HUES6 (cell line): ENCODE measurements around the gene LY86.

ENCODE experiments used
- H3K27ac ChIP-seq: 2 replicates; pipeline ENCODE4 v1.7.0; 2013; ENCODE audit warnings: low read depth, mild to moderate bottlenecking, low read length, inconsistent platforms
- H3K27me3 ChIP-seq: 2 replicates; pipeline ENCODE4 v1.6.1; 2013; ENCODE audit warnings: low read length; ENCODE audit not compliant: control insufficient read depth, insufficient read depth
- H3K36me3 ChIP-seq: 2 replicates; pipeline ENCODE4 v1.6.1; 2013; ENCODE audit warnings: low read length; ENCODE audit not compliant: control insufficient read depth, insufficient read depth
- H3K4me1 ChIP-seq: 2 replicates; pipeline ENCODE4 v1.6.1; 2013; ENCODE audit warnings: low read length; ENCODE audit not compliant: control insufficient read depth, insufficient read depth
- H3K4me3 ChIP-seq: 2 replicates; pipeline ENCODE4 v1.5.1; 2013; ENCODE audit warnings: low read depth, low read length
- H3K9ac ChIP-seq: one replicate; pipeline ENCODE4 v1.6.1; 2013; ENCODE audit warnings: mild to moderate bottlenecking, low read length
- H3K9me3 ChIP-seq: 2 replicates; pipeline ENCODE4 v1.6.1; 2013; ENCODE audit warnings: low read depth, low read length; ENCODE audit not compliant: control insufficient read depth, insufficient read depth

LY86 gene

DNA sequence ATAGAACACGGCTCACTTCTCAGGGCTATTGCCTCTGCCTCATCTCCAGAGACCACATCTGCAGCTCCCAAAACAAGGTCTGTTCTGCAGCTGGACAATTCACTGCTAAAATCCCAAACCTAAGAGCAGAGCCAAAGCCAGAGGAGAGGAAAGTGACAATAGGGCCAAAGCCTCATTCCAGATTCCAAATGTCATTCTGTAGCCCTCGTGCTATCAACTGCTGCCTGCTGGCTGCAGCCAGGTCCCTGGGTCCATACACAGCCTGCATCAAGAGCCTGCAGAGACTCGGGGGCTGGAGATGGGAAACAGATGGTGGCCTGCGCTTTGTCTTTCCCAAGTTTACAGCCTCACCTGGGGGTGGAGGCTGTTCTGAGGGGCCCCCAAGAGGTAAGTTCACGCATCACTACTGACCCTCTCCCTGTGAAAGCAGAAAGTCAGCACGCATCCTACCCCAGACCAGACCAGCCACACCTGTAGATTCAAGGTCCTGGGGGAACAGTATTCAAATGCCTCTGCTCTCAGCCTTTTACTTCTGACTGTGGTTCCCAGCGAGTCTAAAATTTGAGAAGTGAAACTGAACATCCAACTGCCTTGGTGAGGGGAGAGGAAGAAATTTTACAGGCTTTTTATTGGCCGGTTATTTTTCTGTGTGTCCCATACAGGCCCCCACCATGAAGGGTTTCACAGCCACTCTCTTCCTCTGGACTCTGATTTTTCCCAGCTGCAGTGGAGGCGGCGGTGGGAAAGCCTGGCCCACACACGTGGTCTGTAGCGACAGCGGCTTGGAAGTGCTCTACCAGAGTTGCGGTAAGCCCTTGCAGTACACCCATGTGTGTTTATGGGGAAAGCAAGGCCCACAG, at the start of gene LY86:
Gene LY86, plus strand, starts transcription at position 657 of the 860 bp plus-strand sequence. Its CDS starts 15 bp downstream, at position 672.
- no peaks in the 10 kb centered on the region for H3K4me1 ChIP-seq
- no peak within 1 kb of the TSS for H3K9ac ChIP-seq
- no peaks in the 10 kb centered on the region for H3K27me3 ChIP-seq
- H3K36me3 ChIP-seq: no peaks in the 10 kb centered on the region
- no peaks in the 10 kb centered on the region for H3K9me3 ChIP-seq
- no peak within 1 kb of the TSS for H3K4me3 ChIP-seq
- no peak within 1 kb of the TSS for H3K27ac ChIP-seq

DNA sequence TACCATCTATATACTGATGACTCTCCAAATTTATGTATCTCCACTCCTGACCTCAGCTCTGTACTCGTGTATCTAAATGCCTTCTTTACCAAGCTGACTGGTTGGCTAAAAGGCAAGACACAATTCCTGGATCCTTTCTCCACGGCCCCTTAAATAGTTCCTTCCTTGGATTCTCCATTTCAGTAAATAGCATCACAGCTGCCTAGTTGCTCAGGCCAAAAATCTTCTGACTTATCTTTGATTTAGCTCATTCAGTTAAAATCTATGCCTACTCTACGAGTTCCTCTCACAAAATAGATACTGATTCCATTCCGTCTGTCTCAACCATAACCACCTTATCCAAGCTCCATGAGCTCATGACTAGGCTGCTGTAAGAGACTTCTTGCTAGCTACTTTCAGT, 49.5 kb upstream of the LY86 start:
- H3K9me3 ChIP-seq: peaks cover 8% of the 10 kb centered on the region; the same call in 1 of the 2 replicates
- no peak overlapping the region for H3K4me3 ChIP-seq
- H3K4me1 ChIP-seq: no peaks in the 10 kb centered on the region
- H3K9ac ChIP-seq: no peak overlapping the region
- no peaks in the 10 kb centered on the region for H3K36me3 ChIP-seq
- no peak overlapping the region for H3K27ac ChIP-seq
- H3K27me3 ChIP-seq: peaks cover 15% of the 10 kb centered on the region; the same call in 1 of the 2 replicates

DNA sequence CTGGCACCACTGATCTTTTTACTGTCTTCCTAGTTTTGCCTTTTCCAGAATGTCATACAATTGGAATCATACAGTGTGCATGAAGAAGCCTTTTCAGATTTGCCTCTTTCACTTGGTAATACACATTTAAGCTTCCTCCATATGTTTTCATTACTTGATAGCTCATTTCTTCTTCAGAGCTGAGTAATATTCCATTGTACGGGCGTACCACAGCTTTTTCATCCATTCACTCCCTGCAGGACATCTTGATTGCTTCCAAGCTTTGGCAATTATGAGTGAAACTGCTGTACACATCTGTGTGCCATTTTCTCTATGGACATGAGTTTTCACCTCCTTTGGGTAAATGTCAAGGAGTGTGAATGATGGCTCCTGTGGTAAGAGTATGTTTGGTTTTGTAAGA, 46.2 kb upstream of the LY86 start:
- Histone ChIP-seq H3K27me3 (peaks cover 39% of the 10 kb centered on the region), H3K4me1 (peaks cover 2% of the 10 kb centered on the region), H3K36me3 (no peaks in the 10 kb centered on the region), H3K9me3 (peaks cover 8% of the 10 kb centered on the region; the same call in 1 of the 2 replicates), H3K4me3 (no peak overlapping the region), H3K9ac (no peak overlapping the region), H3K27ac (no peak overlapping the region)

DNA sequence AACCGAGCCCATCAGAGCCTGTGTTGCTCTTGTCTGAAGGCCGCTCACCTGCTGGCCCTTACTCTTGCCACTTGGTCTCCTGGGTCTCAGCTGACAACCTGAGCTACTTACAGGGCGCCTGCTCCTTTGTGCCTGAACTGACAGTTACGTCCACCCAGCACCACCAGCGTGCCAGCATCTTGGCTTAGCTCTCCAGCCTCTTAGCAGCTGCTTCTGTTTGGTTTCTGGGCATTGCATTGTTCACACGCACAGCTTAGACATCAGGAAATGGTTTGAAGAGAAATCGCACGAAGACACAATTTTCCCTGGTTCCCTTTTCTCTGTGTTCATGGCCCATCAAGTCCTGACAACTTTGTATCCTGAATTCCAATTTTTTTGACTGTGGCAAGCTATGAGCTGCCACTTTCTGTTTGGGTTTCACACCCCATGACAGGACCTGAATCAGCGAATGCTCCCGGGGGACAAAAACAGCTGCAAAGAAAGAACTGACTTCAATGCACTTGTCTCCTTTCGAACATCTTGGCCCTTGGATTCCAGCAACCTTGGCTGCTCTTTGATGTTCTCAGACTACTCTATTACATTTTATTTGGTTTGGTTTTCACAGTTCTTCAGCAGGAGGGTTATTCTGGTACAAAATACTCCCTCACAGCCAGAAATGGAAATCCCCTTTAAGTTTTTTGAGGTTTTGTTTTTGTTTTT, 45.2 kb upstream of the LY86 start:
- Histone ChIP-seq H3K9ac (no peak overlapping the region), H3K4me1 (peaks cover 8% of the 10 kb centered on the region), H3K4me3 (no peak overlapping the region), H3K36me3 (no peaks in the 10 kb centered on the region), H3K9me3 (peaks cover 8% of the 10 kb centered on the region; the same call in 1 of the 2 replicates), H3K27ac (no peak overlapping the region), H3K27me3 (peaks cover 39% of the 10 kb centered on the region)

DNA sequence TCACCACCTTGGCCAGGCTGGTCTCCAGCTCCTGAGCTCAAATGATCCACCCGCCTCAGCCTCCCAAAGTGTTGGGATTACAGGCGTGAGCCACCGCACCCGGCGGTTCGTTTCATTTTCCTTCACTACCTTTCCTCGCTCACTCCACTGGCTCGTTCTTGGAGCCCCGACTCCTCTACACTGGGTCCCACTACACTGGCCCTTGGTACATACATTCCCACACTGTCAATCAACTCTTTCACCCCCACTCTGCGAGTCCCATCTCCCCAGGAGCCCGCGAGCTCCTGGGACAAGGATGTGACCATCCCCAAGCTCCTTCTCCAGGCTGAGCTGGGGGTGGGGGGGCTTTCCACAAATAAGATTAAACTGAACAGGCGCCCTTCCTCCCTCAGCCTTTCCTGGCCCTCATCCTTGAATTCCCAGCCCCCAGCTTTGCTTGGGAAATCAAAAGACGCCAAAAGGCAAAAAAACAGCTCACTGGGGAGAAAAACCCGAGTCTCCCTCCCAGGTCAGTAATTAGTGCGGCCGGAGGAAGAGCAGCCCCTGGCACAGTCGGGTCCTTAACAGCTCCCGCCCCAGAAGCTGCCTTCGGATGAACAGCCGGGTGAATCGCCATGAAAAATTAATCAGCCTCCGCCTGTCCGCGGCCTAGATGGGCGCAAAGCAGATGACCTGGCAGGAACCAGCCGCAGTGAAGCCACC, 42.8 kb upstream of the LY86 start:
- peak overlapping the region; percentile 58 for H3K4me3 ChIP-seq
- peaks cover 8% of the 10 kb centered on the region; the same call in 1 of the 2 replicates for H3K9me3 ChIP-seq
- no peaks in the 10 kb centered on the region for H3K36me3 ChIP-seq
- peak overlapping the region; percentile 72 for H3K9ac ChIP-seq
- no peak overlapping the region for H3K27ac ChIP-seq
- H3K27me3 ChIP-seq: peaks cover 34% of the 10 kb centered on the region
- H3K4me1 ChIP-seq: peaks cover 8% of the 10 kb centered on the region

DNA sequence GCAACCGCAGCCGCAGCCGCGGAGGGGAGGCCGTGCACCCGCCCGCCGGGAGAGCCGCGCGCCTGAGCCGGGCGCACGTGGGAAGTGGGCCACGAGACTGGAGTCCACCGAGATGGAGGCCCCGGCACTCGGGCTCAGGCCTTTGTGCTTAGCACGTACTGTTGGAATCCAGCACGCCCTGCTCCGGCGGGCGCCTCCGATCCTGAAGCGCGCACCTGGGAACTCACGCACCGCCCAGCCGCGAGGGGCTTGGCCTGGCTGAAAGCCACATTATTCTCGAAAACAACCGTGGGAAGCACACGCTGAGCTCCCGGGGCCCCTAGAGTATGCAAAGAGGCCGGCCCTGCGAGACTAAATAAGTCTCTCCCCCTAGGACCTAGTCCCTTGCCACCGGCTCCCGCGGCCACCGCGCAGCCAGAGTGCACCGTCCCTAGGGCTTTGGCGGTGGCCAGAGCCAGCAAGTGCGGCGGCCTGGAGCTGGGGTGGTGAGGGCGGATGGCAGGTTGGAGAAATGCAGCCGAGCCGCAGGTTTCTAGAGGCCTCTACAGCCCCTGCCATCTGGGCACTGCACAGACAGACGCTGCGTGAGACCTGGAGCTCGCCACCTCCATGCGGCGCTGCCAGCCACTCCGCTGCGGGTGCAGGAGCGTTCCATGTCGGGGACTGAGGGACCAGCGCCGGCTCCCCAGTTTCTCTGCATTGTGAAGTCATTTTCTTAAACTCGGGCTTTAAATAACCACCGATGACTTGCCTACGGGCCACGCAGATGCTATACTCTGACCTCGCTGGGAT, 42.0 kb upstream of the LY86 start:
- H3K4me1 ChIP-seq: peaks cover 8% of the 10 kb centered on the region
- peaks cover 8% of the 10 kb centered on the region; the same call in 1 of the 2 replicates for H3K9me3 ChIP-seq
- H3K9ac ChIP-seq: peak overlapping the region; percentile 72
- H3K4me3 ChIP-seq: peak overlapping the region; percentile 58
- peaks cover 30% of the 10 kb centered on the region for H3K27me3 ChIP-seq
- no peaks in the 10 kb centered on the region for H3K36me3 ChIP-seq
- no peak overlapping the region for H3K27ac ChIP-seq

DNA sequence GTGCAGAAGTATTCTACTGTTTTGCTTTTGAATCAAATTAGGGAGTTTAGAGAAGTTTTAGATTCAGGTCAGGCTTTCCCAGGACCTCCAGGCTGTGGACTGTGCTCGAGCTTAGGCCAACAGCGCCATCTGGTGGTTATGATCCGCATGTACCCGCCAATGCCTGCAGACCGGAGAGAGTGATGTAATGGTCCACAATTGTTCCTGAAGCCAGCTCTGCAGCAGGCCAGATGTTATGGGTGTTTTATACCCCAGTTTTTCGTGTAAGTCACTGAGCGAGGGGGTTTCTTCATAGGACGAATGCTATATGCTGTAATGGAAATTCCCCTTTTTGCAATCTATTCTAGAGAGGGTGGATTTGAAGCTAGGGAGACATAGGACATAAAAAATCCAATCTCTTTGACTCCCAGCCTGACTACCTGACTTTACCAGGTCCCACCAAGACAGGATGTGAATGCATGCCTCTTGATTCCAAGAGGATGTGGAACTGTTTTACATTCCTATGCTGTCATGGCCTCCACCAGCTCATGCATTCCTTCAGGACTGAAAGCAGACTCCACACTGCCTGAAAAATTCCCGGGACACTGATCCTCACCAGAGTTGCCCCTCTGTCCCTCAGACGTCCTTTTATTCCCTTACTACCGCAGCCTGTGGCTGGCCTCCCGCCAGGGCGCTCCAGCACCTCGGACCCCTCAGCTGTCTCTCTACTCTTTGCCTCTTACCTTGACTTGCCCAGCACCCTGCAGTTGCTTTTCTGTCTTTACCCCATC, 41.2 kb upstream of the LY86 start:
- Histone ChIP-seq H3K4me3 (peak overlapping the region; percentile 58), H3K27ac (no peak overlapping the region), H3K4me1 (peaks cover 8% of the 10 kb centered on the region), H3K9ac (peak overlapping the region; percentile 72), H3K27me3 (peaks cover 28% of the 10 kb centered on the region), H3K36me3 (no peaks in the 10 kb centered on the region), H3K9me3 (peaks cover 5% of the 10 kb centered on the region; the same call in 1 of the 2 replicates)

DNA sequence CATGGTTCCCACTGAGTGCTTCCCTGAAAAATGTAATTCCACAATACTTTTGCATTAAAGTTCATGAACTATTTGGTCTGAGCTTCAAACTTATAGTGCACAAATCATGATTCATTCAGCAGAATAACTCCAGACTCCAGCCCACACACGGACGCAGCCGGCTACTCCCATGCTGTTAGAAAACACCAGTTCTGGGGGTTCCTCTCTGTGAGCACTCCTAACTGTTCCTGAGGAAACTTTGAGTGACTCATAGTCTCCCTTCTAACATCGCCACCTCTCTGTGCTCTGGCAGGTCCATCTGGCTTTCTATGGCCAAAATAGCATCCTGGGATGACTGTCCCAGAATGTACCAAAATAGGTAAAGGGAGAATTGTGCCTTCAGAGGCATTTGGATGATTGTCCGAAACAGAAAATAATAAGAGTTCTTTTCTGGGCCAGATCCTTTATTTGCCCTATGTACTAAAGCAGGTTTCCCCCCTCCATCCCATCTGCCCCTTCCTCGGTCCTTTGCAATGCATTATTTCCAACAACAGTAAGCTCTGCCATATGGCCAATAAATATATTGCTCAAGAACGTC, 32.3 kb upstream of the LY86 start:
- Histone ChIP-seq H3K9ac (no peak overlapping the region), H3K27me3 (peaks cover 2% of the 10 kb centered on the region; the same call in 1 of the 2 replicates), H3K9me3 (no peaks in the 10 kb centered on the region), H3K27ac (no peak overlapping the region), H3K4me1 (no peaks in the 10 kb centered on the region), H3K4me3 (no peak overlapping the region), H3K36me3 (no peaks in the 10 kb centered on the region)

DNA sequence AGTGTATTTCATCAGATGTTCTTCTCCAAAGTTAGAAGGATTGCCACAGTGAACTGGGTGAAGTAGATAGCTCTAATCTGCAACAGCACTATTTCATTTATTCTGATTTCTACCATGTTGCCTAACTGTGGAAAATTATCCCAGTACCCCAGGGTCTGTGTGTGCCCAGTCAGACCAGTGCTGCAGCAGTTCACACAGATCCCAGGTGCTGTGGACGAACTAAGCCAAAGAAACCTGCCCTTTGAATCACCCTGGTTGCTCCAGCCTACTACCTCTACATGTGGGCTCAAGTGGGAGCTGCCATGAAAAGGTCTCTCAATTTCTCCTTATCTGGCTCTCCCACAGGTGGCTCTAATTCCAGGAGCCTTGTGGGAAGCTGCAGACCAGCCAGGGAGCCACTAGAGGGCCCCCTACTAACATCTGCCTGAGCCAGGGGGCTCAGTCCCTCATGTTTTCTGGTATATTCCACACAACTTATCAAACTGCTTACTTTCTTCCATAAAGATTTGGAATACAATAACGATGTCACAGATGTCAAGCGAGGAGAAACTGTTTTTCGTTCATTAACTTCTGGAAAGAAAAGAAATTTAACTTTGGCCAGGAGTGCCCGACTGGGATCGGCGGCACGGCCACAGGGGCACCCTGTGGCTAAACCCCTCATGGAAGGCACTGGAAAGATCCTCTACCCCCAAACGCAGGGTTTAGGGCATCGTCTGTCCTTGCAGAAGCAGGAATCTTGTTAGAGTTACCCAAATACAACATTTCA, 31.6 kb upstream of the LY86 start:
- Histone ChIP-seq H3K4me3 (no peak overlapping the region), H3K27me3 (peaks cover 2% of the 10 kb centered on the region; the same call in 1 of the 2 replicates), H3K4me1 (no peaks in the 10 kb centered on the region), H3K27ac (no peak overlapping the region), H3K9me3 (no peaks in the 10 kb centered on the region), H3K9ac (no peak overlapping the region), H3K36me3 (no peaks in the 10 kb centered on the region)
